ENCODE results near the gene C1orf159. TPM values are rescaled to one million over a fixed set of nuclear protein-coding genes. Genes with fewer than 3 reads are reported as not detected.

The C1orf159 gene
- total RNA-seq, 1 donor from 2014 or later, result 11.7 TPM

GRCh38 chr1:1049318-1050165, 66.3 kb downstream of the C1orf159 start:
- ATAC-seq (no peak), DNase-seq (no peak)
- Histone ChIP-seq H3K36me3 (peaks cover 50% of the 10 kb centered on the region), H3K4me3 (no peak overlapping the region), H3K9me3 (no peaks in the 10 kb centered on the region), H3K4me1 (no peaks in the 10 kb centered on the region), H3K27me3 (ENCODE audit: low read depth) (no peaks in the 10 kb centered on the region), H3K27ac (no peak overlapping the region)
- no peak for TF ChIP-seq CTCF (IDR thresholded peaks at IDR 0.05)
- intact Hi-C loops (cut with DNase I), result no loop called here

- Histone ChIP-seq H3K27me3 (ENCODE audit: low read depth) (no peaks in the 10 kb centered on the region), H3K4me3 (no peak overlapping the region), H3K27ac (no peak overlapping the region), H3K9me3 (no peaks in the 10 kb centered on the region), H3K36me3 (peaks cover 50% of the 10 kb centered on the region), H3K4me1 (no peaks in the 10 kb centered on the region)
- no peak for ATAC-seq
- intact Hi-C loops (cut with DNase I), result no loop called here
- TF ChIP-seq CTCF (IDR thresholded peaks at IDR 0.05), result no peak
- no peak for DNase-seq
Measured at GRCh38 chr1:1048765-1049164, 67.1 kb downstream of the C1orf159 start.

- intact Hi-C loops (cut with DNase I), result no loop called here
- DNase-seq (no peak), ATAC-seq (no peak)
- Histone ChIP-seq H3K9me3 (no peaks in the 10 kb centered on the region), H3K27ac (no peak overlapping the region), H3K27me3 (ENCODE audit: low read depth) (no peaks in the 10 kb centered on the region), H3K4me3 (no peak overlapping the region), H3K36me3 (peaks cover 46% of the 10 kb centered on the region), H3K4me1 (no peaks in the 10 kb centered on the region)
- TF ChIP-seq CTCF (IDR thresholded peaks at IDR 0.05), result no peak
Measured at GRCh38 chr1:1047963-1048362, 67.9 kb downstream of the C1orf159 start.

- no peaks in the 10 kb centered on the region for H3K4me1 ChIP-seq
- H3K9me3 ChIP-seq, result no peaks in the 10 kb centered on the region
- no peak for ATAC-seq
- H3K27me3 ChIP-seq (ENCODE audit: low read depth), result no peaks in the 10 kb centered on the region
- no peak overlapping the region for H3K27ac ChIP-seq
- TF ChIP-seq CTCF (IDR thresholded peaks at IDR 0.05), result no peak
- H3K36me3 ChIP-seq, result peaks cover 46% of the 10 kb centered on the region
- no peak for DNase-seq
- intact Hi-C loops (cut with DNase I), result no loop called here
- no peak overlapping the region for H3K4me3 ChIP-seq
Measured at GRCh38 chr1:1047407-1047806, 68.5 kb downstream of the C1orf159 start.

- H3K4me1 ChIP-seq, result no peaks in the 10 kb centered on the region
- intact Hi-C loops (cut with DNase I), result no loop called here
- H3K36me3 ChIP-seq, result peaks cover 42% of the 10 kb centered on the region
- H3K9me3 ChIP-seq, result no peaks in the 10 kb centered on the region
- ATAC-seq (no peak), DNase-seq (no peak)
- H3K4me3 ChIP-seq, result no peak overlapping the region
- H3K27me3 ChIP-seq (ENCODE audit: low read depth), result no peaks in the 10 kb centered on the region
- no peak overlapping the region for H3K27ac ChIP-seq
- TF ChIP-seq CTCF (IDR thresholded peaks at IDR 0.05), result no peak
Measured at GRCh38 chr1:1046767-1047166, 69.1 kb downstream of the C1orf159 start.
